ENCODE data around the gene KIF26A. TPM values are rescaled to one million over a fixed set of nuclear protein-coding genes. Genes with fewer than 3 reads are reported as not detected.
A peak's percentile ranks its signal among the peaks of the same experiment; 100 is the strongest.

KIF26A gene
- total and polyA plus RNA-seq, 2 of the 4 experiments (the other 2 are of a cell fraction), result not detected

DNA sequence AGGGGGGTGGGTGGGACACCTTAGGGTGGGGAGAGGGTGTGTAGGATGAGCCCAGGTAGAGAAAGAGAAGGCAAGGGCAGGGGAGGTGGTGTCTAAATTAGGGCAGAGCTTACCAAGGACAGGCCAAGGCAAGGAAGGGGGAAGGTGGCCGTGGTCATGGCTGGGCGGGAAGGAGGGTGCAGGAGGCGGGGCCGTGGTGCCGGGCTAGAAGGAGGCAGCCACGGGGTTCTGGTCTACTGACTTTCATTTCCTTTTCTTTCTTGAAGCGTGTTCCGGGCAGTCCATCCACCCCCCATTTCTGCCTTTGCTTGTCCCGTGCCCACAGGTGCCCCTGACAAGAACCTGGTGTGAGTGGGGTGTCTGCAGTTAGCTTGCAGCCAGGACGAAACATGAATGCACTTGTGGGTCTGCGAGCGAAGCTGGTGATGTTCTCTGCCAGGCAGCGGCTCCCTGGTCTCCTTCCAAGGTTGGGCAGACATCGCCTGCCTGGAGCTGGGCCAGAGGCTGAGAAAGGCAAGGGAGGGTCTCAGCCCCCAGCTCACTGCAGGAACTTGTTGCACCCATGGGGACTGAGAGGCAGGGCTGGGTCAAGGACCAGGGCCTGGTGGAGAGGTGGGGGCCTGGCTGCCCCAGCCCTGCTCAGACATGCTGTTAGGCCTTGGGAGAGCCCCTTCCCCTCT is 58.2 kb downstream of the KIF26A start:
- Histone ChIP-seq H3K4me2 (ENCODE audit: low read depth, low read length) (no peak overlapping the region), H4K5ac (ENCODE audit: low read depth, low read length) (no peak overlapping the region), H3K27ac (ENCODE audit: insufficient read depth, low read length) (no peak overlapping the region), H3K4me3 (ENCODE audit: insufficient read depth, low read depth, low read length) (no peak overlapping the region), H3K4ac (ENCODE audit: low read depth, low read length) (no peak overlapping the region), H2AK9ac (replicated peaks; ENCODE audit: low read depth, low read length, poor library complexity) (no peak overlapping the region), H2AK5ac (ENCODE audit: low read depth, low read length) (no peak overlapping the region), H3K27me3 (ENCODE audit: control insufficient read depth, insufficient read depth, low read length) (no peaks in the 10 kb centered on the region), H2BK5ac (ENCODE audit: low read depth, low read length, poor library complexity, severe bottlenecking) (no peak overlapping the region), H3K9ac (ENCODE audit: low read depth, low read length) (no peak overlapping the region), H2BK120ac (ENCODE audit: low read depth, low read length) (no peak overlapping the region), H3K36me3 (ENCODE audit: control insufficient read depth, insufficient read depth, low read length) (no peaks in the 10 kb centered on the region), H2BK15ac (ENCODE audit: low read depth, low read length) (no peak overlapping the region), H3K23ac (ENCODE audit: low read depth, low read length) (no peak overlapping the region), H3K4me1 (ENCODE audit: control insufficient read depth, insufficient read depth, low read length) (no peaks in the 10 kb centered on the region), H3K14ac (replicated peaks; ENCODE audit: low read depth, low read length) (no peak overlapping the region), H3K56ac (ENCODE audit: extremely low read depth, insufficient read depth, low read length) (no peak overlapping the region), H3K9me1 (ENCODE audit: insufficient read depth, low read length) (no peaks in the 10 kb centered on the region), H3K79me1 (ENCODE audit: low read depth in 1 of 2, low read length in 2 of 2) (no peaks in the 10 kb centered on the region), H3K18ac (ENCODE audit: low read depth, low read length) (no peak overlapping the region), H4K91ac (ENCODE audit: insufficient read depth, low read depth, low read length) (no peak overlapping the region), H4K8ac (ENCODE audit: low read depth in 2 of 2, low read length in 2 of 2) (no peak overlapping the region), H4K20me1 (ENCODE audit: insufficient read depth, low read length) (no peaks in the 10 kb centered on the region), H2AFZ (replicated peaks; ENCODE audit: low read length, poor library complexity) (peak overlapping the region; percentile 51), H2BK20ac (ENCODE audit: low read depth, low read length) (no peak overlapping the region), H3K9me3 (ENCODE audit: control insufficient read depth, insufficient read depth, low read length) (peaks cover 49% of the 10 kb centered on the region)
- ChIA-PET CTCF (no interaction called here), POLR2A (ENCODE audit: unreplicated experiment) (no interaction called here)
- intact Hi-C loops (cut with micrococcal nuclease), result no loop called here
- DNase-seq (no peak), ATAC-seq (ENCODE audit: low read depth) (no peak)
- no peak for TF ChIP-seq FOS (IDR thresholded peaks at IDR 0.05; ENCODE audit: low read depth, low read length)
- no peak for TF ChIP-seq POLR2A (IDR thresholded peaks at IDR 0.05; ENCODE audit: low read depth, low read length)
- TF ChIP-seq MAFK (IDR thresholded peaks at IDR 0.05; ENCODE audit: low read depth, low read length), result no peak
- TF ChIP-seq, protein P1, sequence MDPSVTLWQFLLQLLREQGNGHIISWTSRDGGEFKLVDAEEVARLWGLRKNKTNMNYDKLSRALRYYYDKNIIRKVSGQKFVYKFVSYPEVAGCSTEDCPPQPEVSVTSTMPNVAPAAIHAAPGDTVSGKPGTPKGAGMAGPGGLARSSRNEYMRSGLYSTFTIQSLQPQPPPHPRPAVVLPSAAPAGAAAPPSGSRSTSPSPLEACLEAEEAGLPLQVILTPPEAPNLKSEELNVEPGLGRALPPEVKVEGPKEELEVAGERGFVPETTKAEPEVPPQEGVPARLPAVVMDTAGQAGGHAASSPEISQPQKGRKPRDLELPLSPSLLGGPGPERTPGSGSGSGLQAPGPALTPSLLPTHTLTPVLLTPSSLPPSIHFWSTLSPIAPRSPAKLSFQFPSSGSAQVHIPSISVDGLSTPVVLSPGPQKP (IDR thresholded peaks at IDR 0.05; ENCODE audit: borderline replicate concordance, low read depth, low read length), result no peak
- no peak for TF ChIP-seq CEBPB (IDR thresholded peaks at IDR 0.05; ENCODE audit: low read depth, low read length)
- no peak for TF ChIP-seq RAD21 (IDR thresholded peaks at IDR 0.05; ENCODE audit: low read length)
- TF ChIP-seq RFX5 (IDR thresholded peaks at IDR 0.05; ENCODE audit: low read depth, low read length), result no peak
- TF ChIP-seq SMC3 (IDR thresholded peaks at IDR 0.05; ENCODE audit: low read depth, low read length), result no peak
- TF ChIP-seq NFE2L2 (IDR thresholded peaks at IDR 0.05; ENCODE audit: low read depth, low read length), result no peak
- TF ChIP-seq, protein P2, sequence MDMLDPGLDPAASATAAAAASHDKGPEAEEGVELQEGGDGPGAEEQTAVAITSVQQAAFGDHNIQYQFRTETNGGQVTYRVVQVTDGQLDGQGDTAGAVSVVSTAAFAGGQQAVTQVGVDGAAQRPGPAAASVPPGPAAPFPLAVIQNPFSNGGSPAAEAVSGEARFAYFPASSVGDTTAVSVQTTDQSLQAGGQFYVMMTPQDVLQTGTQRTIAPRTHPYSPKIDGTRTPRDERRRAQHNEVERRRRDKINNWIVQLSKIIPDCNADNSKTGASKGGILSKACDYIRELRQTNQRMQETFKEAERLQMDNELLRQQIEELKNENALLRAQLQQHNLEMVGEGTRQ (IDR thresholded peaks at IDR 0.05; ENCODE audit: low read depth, low read length), result no peak
- no peak for TF ChIP-seq MAZ (IDR thresholded peaks at IDR 0.05; ENCODE audit: borderline replicate concordance, low read depth, low read length)
- no peak for TF ChIP-seq CHD1 (IDR thresholded peaks at IDR 0.05; ENCODE audit: low read depth, low read length)
- TF ChIP-seq RCOR1 (IDR thresholded peaks at IDR 0.05; ENCODE audit: insufficient replicate concordance, low read length), result no peak
- no peak for TF ChIP-seq BHLHE40 (IDR thresholded peaks at IDR 0.05; ENCODE audit: low read depth, low read length)
- TF ChIP-seq, protein P3, sequence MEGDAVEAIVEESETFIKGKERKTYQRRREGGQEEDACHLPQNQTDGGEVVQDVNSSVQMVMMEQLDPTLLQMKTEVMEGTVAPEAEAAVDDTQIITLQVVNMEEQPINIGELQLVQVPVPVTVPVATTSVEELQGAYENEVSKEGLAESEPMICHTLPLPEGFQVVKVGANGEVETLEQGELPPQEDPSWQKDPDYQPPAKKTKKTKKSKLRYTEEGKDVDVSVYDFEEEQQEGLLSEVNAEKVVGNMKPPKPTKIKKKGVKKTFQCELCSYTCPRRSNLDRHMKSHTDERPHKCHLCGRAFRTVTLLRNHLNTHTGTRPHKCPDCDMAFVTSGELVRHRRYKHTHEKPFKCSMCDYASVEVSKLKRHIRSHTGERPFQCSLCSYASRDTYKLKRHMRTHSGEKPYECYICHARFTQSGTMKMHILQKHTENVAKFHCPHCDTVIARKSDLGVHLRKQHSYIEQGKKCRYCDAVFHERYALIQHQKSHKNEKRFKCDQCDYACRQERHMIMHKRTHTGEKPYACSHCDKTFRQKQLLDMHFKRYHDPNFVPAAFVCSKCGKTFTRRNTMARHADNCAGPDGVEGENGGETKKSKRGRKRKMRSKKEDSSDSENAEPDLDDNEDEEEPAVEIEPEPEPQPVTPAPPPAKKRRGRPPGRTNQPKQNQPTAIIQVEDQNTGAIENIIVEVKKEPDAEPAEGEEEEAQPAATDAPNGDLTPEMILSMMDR (conservative IDR thresholded peaks at IDR 0.05; ENCODE audit: low read depth, low read length), result no peak
- no peak for TF ChIP-seq MXI1 (IDR thresholded peaks at IDR 0.05; ENCODE audit: borderline replicate concordance, low read depth, low read length)
- dilution Hi-C loops (cut with HindIII; ENCODE audit: low sequenced_read_pairs, unreplicated experiment), result no loop called here
- WGBS, 2 experiments (ENCODE audit: extremely low coverage in 2 of 2, insufficient read length in 1 of 2), result 51% methylated on average over 4 of the region's 14 CpGs; no CpG with 5 or more reads in 1 of the 2 experiments
- no TSS peak for BruUV-seq (replicated peaks)
- in situ Hi-C loops (cut with MboI; ENCODE audit: low sequenced_read_pairs), result no loop called here

All from IMR-90 (cell line).